DOHH2 (cell line): ENCODE results near the gene DCANP1.
A peak's percentile ranks its signal among the peaks of the same experiment; 100 is the strongest.

Experiments
- H3F3A ChIP-seq: fragments of 200-600 bp; sonication (generic), shearing (Covaris generic); 2 replicates; pipeline ENCODE4 v1.6.0; 2016; ENCODE audit warnings: antibody characterized with exemption, mild to moderate bottlenecking; ENCODE audit not compliant: control insufficient read depth, insufficient read depth
- H3K27ac ChIP-seq: fragments of 200-600 bp; sonication (generic); 2 replicates; pipeline ENCODE4 v1.5.1; 2014; ENCODE audit warnings: low read depth, mild to moderate bottlenecking, low read length, moderate library complexity
- H3K27me3 ChIP-seq: fragments of 200-600 bp; sonication (generic); 2 replicates; pipeline ENCODE4 v1.6.1; 2014; ENCODE audit warnings: mild to moderate bottlenecking, low read length, mixed read lengths; ENCODE audit not compliant: control insufficient read depth
- H3K36me3 ChIP-seq: fragments of 200-600 bp; sonication (generic); 2 replicates; pipeline ENCODE4 v1.6.1; 2014; ENCODE audit warnings: mild to moderate bottlenecking, low read length, moderate library complexity, mixed read lengths; ENCODE audit not compliant: control insufficient read depth
- H3K4me1 ChIP-seq: fragments of 200-600 bp; sonication (generic); 2 replicates; pipeline ENCODE4 v1.6.1; 2014; ENCODE audit warnings: mild to moderate bottlenecking, low read length, mixed read lengths; ENCODE audit not compliant: control insufficient read depth
- H3K4me2 ChIP-seq: fragments of 200-600 bp; sonication (generic); 2 replicates; pipeline ENCODE4 v1.6.0; 2014; ENCODE audit warnings: mild to moderate bottlenecking, low read length, moderate library complexity
- H3K4me3 ChIP-seq: fragments of 200-600 bp; sonication (generic); 2 replicates; pipeline ENCODE4 v1.5.1; 2014; ENCODE audit warnings: mild to moderate bottlenecking, low read length, mixed read lengths
- H3K79me2 ChIP-seq: fragments of 200-600 bp; sonication (generic); 2 replicates; pipeline ENCODE4 v1.6.1; 2014; ENCODE audit warnings: mild to moderate bottlenecking, low read length, mixed read lengths; ENCODE audit not compliant: control insufficient read depth
- H3K9me2 ChIP-seq: fragments of 200-600 bp; sonication (generic); replicated peaks from 2 replicates; pipeline ENCODE4 v1.6.1; 2014; ENCODE audit warnings: mild to moderate bottlenecking, low read length, mixed read lengths; ENCODE audit not compliant: control insufficient read depth
- H3K9me3 ChIP-seq: fragments of 200-600 bp; sonication (generic); 2 replicates; pipeline ENCODE4 v1.6.1; 2014; ENCODE audit warnings: antibody characterized with exemption, low read length, mixed read lengths; ENCODE audit not compliant: control insufficient read depth, insufficient read depth
- H4K20me1 ChIP-seq: fragments of 200-600 bp; sonication (generic); 2 replicates; pipeline ENCODE4 v1.6.0; 2014; ENCODE audit warnings: low read depth, mild to moderate bottlenecking, antibody characterized with exemption, low read length, moderate library complexity; ENCODE audit not compliant: control insufficient read depth, insufficient read depth
- CTCF ChIP-seq: fragments of 200-600 bp; sonication (generic); IDR thresholded peaks from one replicate; pipeline ENCODE4 v1.5.1; 2014; ENCODE audit warnings: antibody characterized with exemption, mild to moderate bottlenecking, low read depth, low read length; ENCODE audit not compliant: poor library complexity, severe bottlenecking
- EZH2phosphoT487 ChIP-seq: fragments of 200-600 bp; sonication (generic); IDR thresholded peaks from 2 replicates; pipeline ENCODE4 v1.6.1; 2017; ENCODE audit warnings: borderline replicate concordance, mild to moderate bottlenecking, antibody characterized with exemption, low read length, moderate library complexity, mixed read lengths

Gene DCANP1

GRCh38 chr5:135467051-135467625 lies 20.0 kb upstream of the DCANP1 start:
- no peaks in the 10 kb centered on the region; the same call in 1 of the 2 replicates for H3K4me1 ChIP-seq
- H3K9me2 ChIP-seq = no peaks in the 10 kb centered on the region
- no peaks in the 10 kb centered on the region for H3K79me2 ChIP-seq
- no peaks in the 10 kb centered on the region for H3K36me3 ChIP-seq
- no peaks in the 10 kb centered on the region for H4K20me1 ChIP-seq
- H3K27ac ChIP-seq = no peak overlapping the region
- H3F3A ChIP-seq = no peaks in the 10 kb centered on the region
- no peak overlapping the region for H3K4me2 ChIP-seq
- no peaks in the 10 kb centered on the region for H3K9me3 ChIP-seq
- TF ChIP-seq CTCF = no peak
- TF ChIP-seq EZH2phosphoT487 = no peak
- peaks cover 23% of the 10 kb centered on the region for H3K27me3 ChIP-seq
- no peak overlapping the region for H3K4me3 ChIP-seq

DNA sequence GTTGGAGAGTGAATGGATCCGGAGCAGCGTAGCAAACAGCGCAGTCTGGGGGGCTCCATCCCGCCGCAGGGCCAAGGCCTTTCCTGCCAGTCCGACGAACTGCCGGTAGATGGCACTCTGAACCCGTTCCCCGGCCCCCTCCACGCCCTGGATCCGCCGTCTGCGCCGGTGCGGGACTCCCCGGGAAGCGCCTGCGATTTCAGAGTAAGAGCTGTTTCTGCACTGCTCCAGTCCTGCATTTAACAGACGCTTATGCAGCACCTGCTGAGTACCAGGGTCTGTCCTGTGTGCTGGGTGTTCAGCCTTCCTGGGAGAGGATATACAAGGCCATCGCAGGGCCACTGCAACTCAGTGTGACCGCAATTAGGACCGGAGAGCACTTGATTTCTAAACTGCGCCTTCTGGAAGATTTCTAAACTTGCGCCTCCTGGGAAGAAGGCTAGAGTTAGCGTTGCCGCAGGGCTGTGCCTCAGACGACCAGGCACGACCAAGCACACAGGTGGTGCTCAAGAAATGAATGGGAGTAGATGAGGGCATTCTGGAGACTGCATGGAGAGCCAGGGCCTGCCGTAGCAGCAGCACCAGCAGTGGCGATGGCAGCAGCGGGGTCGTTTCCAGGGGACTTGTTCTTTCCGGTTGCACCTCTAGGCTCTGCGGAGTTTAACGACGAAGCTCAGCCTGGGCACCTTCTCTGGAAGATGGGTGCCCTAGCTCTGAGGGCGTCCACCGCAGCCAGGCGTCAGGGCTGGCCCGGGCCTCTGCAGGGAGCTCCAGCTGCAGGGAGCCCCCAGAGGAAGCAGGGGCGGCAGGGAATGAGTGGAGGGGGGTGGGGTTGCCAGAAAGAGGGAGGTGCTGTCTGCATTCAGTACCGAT lies 19.3 kb upstream of the DCANP1 start:
- H3K4me1 ChIP-seq = no peaks in the 10 kb centered on the region; the same call in 1 of the 2 replicates
- H3K9me2 ChIP-seq = no peaks in the 10 kb centered on the region
- no peaks in the 10 kb centered on the region for H3K79me2 ChIP-seq
- 0 out of 2 replicates have a peak, but pooled peaks have one; percentile 28 for TF ChIP-seq EZH2phosphoT487
- peak; percentile 73 for TF ChIP-seq CTCF
- no peak overlapping the region for H3K4me3 ChIP-seq
- no peak overlapping the region for H3K27ac ChIP-seq
- H3F3A ChIP-seq = no peaks in the 10 kb centered on the region
- no peaks in the 10 kb centered on the region for H3K36me3 ChIP-seq
- no peaks in the 10 kb centered on the region for H3K9me3 ChIP-seq
- peaks cover 21% of the 10 kb centered on the region for H3K27me3 ChIP-seq
- H3K4me2 ChIP-seq = peak overlapping the region; percentile 32; the same call in 1 of the 2 replicates
- no peaks in the 10 kb centered on the region for H4K20me1 ChIP-seq

- peaks cover 21% of the 10 kb centered on the region for H3K27me3 ChIP-seq
- no peak overlapping the region for H3K4me3 ChIP-seq
- H3K4me2 ChIP-seq = no peak overlapping the region
Observed at GRCh38 chr5:135465391-135466122, 18.4 kb upstream of the DCANP1 start.

More at GRCh38 chr5:135465391-135466122, 18.4 kb upstream of the DCANP1 start:
- Histone ChIP-seq H3K79me2 (no peaks in the 10 kb centered on the region), H3K27ac (no peak overlapping the region), H3K9me2 (no peaks in the 10 kb centered on the region), H4K20me1 (no peaks in the 10 kb centered on the region), H3K36me3 (no peaks in the 10 kb centered on the region), H3K9me3 (no peaks in the 10 kb centered on the region), H3K4me1 (no peaks in the 10 kb centered on the region; the same call in 1 of the 2 replicates), H3F3A (no peaks in the 10 kb centered on the region)
- TF ChIP-seq EZH2phosphoT487 = no peak
- no peak for TF ChIP-seq CTCF
